Measurements from ENCODE around the gene PPFIA2.

The PPFIA2 gene

GRCh38 chr12:81450920-81451739, 308.0 kb downstream of the PPFIA2 start:
- in situ Hi-C loops (cut with HindIII; ENCODE audit: low sequenced_read_pairs) = no loop called here
- no peak overlapping the region for H3K4me3 ChIP-seq (ENCODE audit: low read depth, low read length)
- TF ChIP-seq, protein P1, sequence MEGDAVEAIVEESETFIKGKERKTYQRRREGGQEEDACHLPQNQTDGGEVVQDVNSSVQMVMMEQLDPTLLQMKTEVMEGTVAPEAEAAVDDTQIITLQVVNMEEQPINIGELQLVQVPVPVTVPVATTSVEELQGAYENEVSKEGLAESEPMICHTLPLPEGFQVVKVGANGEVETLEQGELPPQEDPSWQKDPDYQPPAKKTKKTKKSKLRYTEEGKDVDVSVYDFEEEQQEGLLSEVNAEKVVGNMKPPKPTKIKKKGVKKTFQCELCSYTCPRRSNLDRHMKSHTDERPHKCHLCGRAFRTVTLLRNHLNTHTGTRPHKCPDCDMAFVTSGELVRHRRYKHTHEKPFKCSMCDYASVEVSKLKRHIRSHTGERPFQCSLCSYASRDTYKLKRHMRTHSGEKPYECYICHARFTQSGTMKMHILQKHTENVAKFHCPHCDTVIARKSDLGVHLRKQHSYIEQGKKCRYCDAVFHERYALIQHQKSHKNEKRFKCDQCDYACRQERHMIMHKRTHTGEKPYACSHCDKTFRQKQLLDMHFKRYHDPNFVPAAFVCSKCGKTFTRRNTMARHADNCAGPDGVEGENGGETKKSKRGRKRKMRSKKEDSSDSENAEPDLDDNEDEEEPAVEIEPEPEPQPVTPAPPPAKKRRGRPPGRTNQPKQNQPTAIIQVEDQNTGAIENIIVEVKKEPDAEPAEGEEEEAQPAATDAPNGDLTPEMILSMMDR (IDR thresholded peaks at IDR 0.05; ENCODE audit: low read depth, low read length) = peak; percentile 64
- DNase-seq (ENCODE audit: low read depth, low spot score) = peak; percentile 77

DNA sequence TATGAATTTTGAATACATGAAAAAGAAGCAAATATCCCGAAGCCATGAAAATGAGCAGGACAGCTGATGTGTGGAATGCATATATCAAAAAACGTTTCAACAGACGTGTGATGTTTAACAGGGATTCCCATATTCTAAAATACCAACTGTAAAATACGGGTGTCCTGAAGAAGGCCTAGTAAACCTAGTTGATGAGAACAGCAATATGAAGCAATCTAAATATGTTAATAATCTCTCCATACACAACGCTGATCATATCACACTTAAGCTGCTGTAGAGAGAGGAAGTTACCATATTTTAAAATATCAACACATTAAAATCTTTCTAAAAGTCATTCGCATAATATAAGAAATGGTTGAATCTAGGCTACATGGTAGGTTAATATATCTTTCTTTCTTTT, 317.5 kb downstream of the PPFIA2 start:
- DNase-seq (ENCODE audit: low read depth, low spot score) = no peak
- in situ Hi-C loops (cut with HindIII; ENCODE audit: low sequenced_read_pairs) = no loop called here
- TF ChIP-seq, protein P1 (IDR thresholded peaks at IDR 0.05; ENCODE audit: low read depth, low read length) = no peak
- H3K4me3 ChIP-seq (ENCODE audit: low read depth, low read length) = no peak overlapping the region

DNA sequence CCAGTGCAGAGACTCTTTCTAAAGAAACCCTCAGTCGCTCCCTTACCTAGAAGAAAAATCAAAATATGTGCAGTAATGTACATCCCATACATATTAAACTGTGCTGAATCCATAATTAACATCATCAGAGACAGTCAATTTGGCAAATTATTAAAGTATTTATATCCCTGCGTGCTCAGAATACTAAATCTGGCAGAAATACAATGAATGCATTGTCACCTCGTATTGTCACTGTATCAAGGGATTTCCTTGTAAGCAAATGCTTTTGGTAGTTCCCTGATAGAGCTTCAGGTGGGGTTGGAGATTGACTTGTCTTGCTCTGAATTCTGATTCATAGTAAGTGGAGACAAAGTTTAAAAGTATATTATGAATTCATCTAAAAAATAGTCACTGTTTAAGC, 319.1 kb downstream of the PPFIA2 start:
- no peak overlapping the region for H3K4me3 ChIP-seq (ENCODE audit: low read depth, low read length)
- in situ Hi-C loops (cut with HindIII; ENCODE audit: low sequenced_read_pairs) = no loop called here
- DNase-seq (ENCODE audit: low read depth, low spot score) = no peak
- TF ChIP-seq, protein P1 (IDR thresholded peaks at IDR 0.05; ENCODE audit: low read depth, low read length) = no peak

GRCh38 chr12:81439344-81439743, 319.8 kb downstream of the PPFIA2 start:
- DNase-seq (ENCODE audit: low read depth, low spot score) = no peak
- TF ChIP-seq, protein P1 (IDR thresholded peaks at IDR 0.05; ENCODE audit: low read depth, low read length) = no peak
- H3K4me3 ChIP-seq (ENCODE audit: low read depth, low read length) = no peak overlapping the region
- in situ Hi-C loops (cut with HindIII; ENCODE audit: low sequenced_read_pairs) = no loop called here

DNA sequence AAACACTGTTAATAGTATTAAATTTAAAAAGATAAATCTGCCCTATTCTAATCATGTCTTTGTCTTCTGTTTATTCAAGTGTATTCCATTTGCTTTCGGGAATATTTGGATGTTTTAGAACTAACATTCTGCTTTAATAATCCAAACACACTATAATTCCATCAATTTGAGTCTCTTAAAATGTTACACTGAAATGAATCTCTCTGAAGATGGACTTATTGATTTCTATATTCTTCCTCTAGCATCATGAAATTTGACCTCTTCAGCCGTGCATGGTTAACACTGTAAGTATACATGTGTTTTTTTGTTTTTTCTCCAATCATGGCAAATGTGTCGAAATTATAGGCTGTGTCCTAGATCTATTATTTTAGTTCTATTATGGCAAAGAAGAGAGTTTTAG, 342.1 kb downstream of the PPFIA2 start:
- no peak for DNase-seq (ENCODE audit: low read depth, low spot score)
- TF ChIP-seq, protein P1 (IDR thresholded peaks at IDR 0.05; ENCODE audit: low read depth, low read length) = no peak
- in situ Hi-C loops (cut with HindIII; ENCODE audit: low sequenced_read_pairs) = no loop called here
- no peak overlapping the region for H3K4me3 ChIP-seq (ENCODE audit: low read depth, low read length)

- TF ChIP-seq, protein P1 (IDR thresholded peaks at IDR 0.05; ENCODE audit: low read depth, low read length) = no peak
- no peak for DNase-seq (ENCODE audit: low read depth, low spot score)
- H3K4me3 ChIP-seq (ENCODE audit: low read depth, low read length) = no peak overlapping the region
- in situ Hi-C loops (cut with HindIII; ENCODE audit: low sequenced_read_pairs) = no loop called here
Measured at GRCh38 chr12:81416571-81416970, 342.6 kb downstream of the PPFIA2 start.

Data from astrocyte of the spinal cord (primary cell).